Neural cell (in vitro differentiated cells): ENCODE results near the gene CSDE1. TPM values are rescaled to one million over a fixed set of nuclear protein-coding genes. Genes with fewer than 3 reads are reported as not detected.

Experiments
- H2AFZ ChIP-seq: fragments of 200-600, 300-800 bp; sonication (generic), shearing (Covaris generic); 2 replicates; pipeline ENCODE4 v1.6.0; 2014; ENCODE audit warnings: low read depth, mild to moderate bottlenecking, antibody characterized with exemption, low read length, moderate library complexity
- H3F3A ChIP-seq: fragments of 200-600 bp; shearing (Covaris generic); 2 replicates; pipeline ENCODE4 v1.6.1; 2016; ENCODE audit warnings: mild to moderate bottlenecking, moderate library complexity, mixed read lengths, antibody characterized with exemption, low read length; ENCODE audit not compliant: insufficient read depth, poor library complexity, severe bottlenecking
- H3K27ac ChIP-seq: fragments of 200-600, 300-800 bp; sonication (generic), shearing (Covaris generic); 2 replicates; pipeline ENCODE4 v1.5.1; 2014; ENCODE audit warnings: mild to moderate bottlenecking, low read length, moderate library complexity
- H3K27me3 ChIP-seq: fragments of 300-800, 200-600 bp; sonication (generic), shearing (Covaris generic); 2 replicates; pipeline ENCODE4 v1.6.0; 2014; ENCODE audit warnings: mild to moderate bottlenecking, low read depth, low read length, moderate library complexity; ENCODE audit not compliant: insufficient read depth
- H3K36me3 ChIP-seq: fragments of 300-800, 200-600 bp; sonication (generic), shearing (Covaris generic); 2 replicates; pipeline ENCODE4 v1.5.1; 2014; ENCODE audit warnings: mild to moderate bottlenecking, antibody characterized with exemption, low read length, moderate library complexity; ENCODE audit not compliant: insufficient read depth
- H3K4me2 ChIP-seq: fragments of 300-800, 200-600 bp; sonication (generic), shearing (Covaris generic); 2 replicates; pipeline ENCODE4 v1.6.0; 2014; ENCODE audit warnings: mild to moderate bottlenecking, low read length
- H3K4me3 ChIP-seq: fragments of 300-800, 200-600 bp; sonication (generic), shearing (Covaris generic); 2 replicates; pipeline ENCODE4 v1.5.1; 2014; ENCODE audit warnings: mild to moderate bottlenecking, low read length, moderate library complexity
- H3K79me2 ChIP-seq: fragments of 200-600 bp; shearing (Covaris generic); replicated peaks from 2 replicates; pipeline ENCODE4 v1.6.0; 2014; ENCODE audit warnings: mild to moderate bottlenecking, low read length, moderate library complexity; ENCODE audit not compliant: insufficient read depth
- H3K9ac ChIP-seq: fragments of 300-800, 200-600 bp; sonication (generic), shearing (Covaris generic); 2 replicates; pipeline ENCODE4 v1.6.1; 2016; ENCODE audit warnings: mild to moderate bottlenecking, low read length, mixed read lengths
- H3K9me2 ChIP-seq: fragments of 200-600 bp; shearing (Covaris generic); 2 replicates; pipeline ENCODE4 v1.6.1; 2016; ENCODE audit warnings: mild to moderate bottlenecking, low read length, mixed read lengths; ENCODE audit not compliant: insufficient read depth
- H3K9me3 ChIP-seq: fragments of 200-600, 300-800 bp; sonication (generic), shearing (Covaris generic); 2 replicates; pipeline ENCODE4 v1.6.1; 2016; ENCODE audit warnings: mild to moderate bottlenecking, mixed run types, low read length, moderate library complexity, mixed read lengths
- H4K20me1 ChIP-seq: fragments of 200-600 bp; shearing (Covaris generic); 2 replicates; pipeline ENCODE4 v1.6.1; 2016; ENCODE audit warnings: mild to moderate bottlenecking, mixed run types; ENCODE audit not compliant: insufficient read depth
- EP300 ChIP-seq: fragments of 450-650 bp; conservative IDR thresholded peaks from 2 replicates; pipeline ENCODE4 v1.6.1; 2014; ENCODE audit warnings: antibody characterized with exemption, mild to moderate bottlenecking, moderate library complexity; ENCODE audit not compliant: poor library complexity, severe bottlenecking
- EZH2 ChIP-seq: fragments of 200-600, 300-800 bp; shearing (Covaris generic), sonication (generic); IDR thresholded peaks from 2 replicates; pipeline ENCODE4 v1.6.1; 2014; ENCODE audit warnings: antibody characterized with exemption, low read length, borderline replicate concordance, mild to moderate bottlenecking; ENCODE audit not compliant: insufficient read depth, poor library complexity, severe bottlenecking
- MXI1 ChIP-seq: fragments of 450-650 bp; conservative IDR thresholded peaks from 2 replicates; pipeline ENCODE4 v1.6.1; 2014; ENCODE audit warnings: antibody characterized with exemption, mild to moderate bottlenecking; ENCODE audit not compliant: poor library complexity, severe bottlenecking
- POLR2AphosphoS5 ChIP-seq: IDR thresholded peaks from 2 replicates; pipeline ENCODE4 v1.6.1; 2012
- RAD21 ChIP-seq: fragments of 450-650 bp; conservative IDR thresholded peaks from 2 replicates; pipeline ENCODE4 v1.6.1; 2014; ENCODE audit warnings: antibody characterized with exemption, mild to moderate bottlenecking, moderate library complexity
- REST ChIP-seq: IDR thresholded peaks from 2 replicates; pipeline ENCODE4 v1.6.1; 2012; ENCODE audit warnings: borderline replicate concordance
- SMC3 ChIP-seq: fragments of 450-650 bp; conservative IDR thresholded peaks from 2 replicates; pipeline ENCODE4 v1.6.1; 2014; ENCODE audit warnings: antibody characterized with exemption, mild to moderate bottlenecking, moderate library complexity; ENCODE audit not compliant: poor library complexity
- TAF1 ChIP-seq: IDR thresholded peaks from 2 replicates; pipeline ENCODE4 v1.6.1; 2012; ENCODE audit warnings: low read depth
- polyA plus RNA-seq: library from polyadenylated mRNA; depleted of rRNA; stranded (reverse); fragments of >200 nt; gene quantifications from 2 replicates; pipeline ENCODE4 v1.2.3, GENCODE V29; 2014
- small RNA-seq, 3 experiments: library from RNA; depleted of rRNA; stranded (forward); fragments of <200 nt; gene quantifications; one replicate each; pipeline ENCODE3, GENCODE V24; 2012
- TF ChIP-seq, protein P1 (sequence below): fragments of 450-650 bp; IDR thresholded peaks from 2 replicates; pipeline ENCODE4 v1.5.1; 2014; ENCODE audit warnings: antibody characterized with exemption, mild to moderate bottlenecking, moderate library complexity; ENCODE audit not compliant: poor library complexity, severe bottlenecking

CSDE1 gene
- polyA plus RNA-seq, 1 donor from 2014 or later = 424 TPM

GRCh38 chr1:114666954-114667353, 90.8 kb downstream of the CSDE1 start:
- no peak overlapping the region for H3K27ac ChIP-seq
- H3K9ac ChIP-seq = no peak overlapping the region
- no peaks in the 10 kb centered on the region for H3K79me2 ChIP-seq
- no peaks in the 10 kb centered on the region for H3K9me3 ChIP-seq
- peaks cover 38% of the 10 kb centered on the region for H3K27me3 ChIP-seq
- no peak overlapping the region for H3K4me2 ChIP-seq
- TF ChIP-seq, protein P1, sequence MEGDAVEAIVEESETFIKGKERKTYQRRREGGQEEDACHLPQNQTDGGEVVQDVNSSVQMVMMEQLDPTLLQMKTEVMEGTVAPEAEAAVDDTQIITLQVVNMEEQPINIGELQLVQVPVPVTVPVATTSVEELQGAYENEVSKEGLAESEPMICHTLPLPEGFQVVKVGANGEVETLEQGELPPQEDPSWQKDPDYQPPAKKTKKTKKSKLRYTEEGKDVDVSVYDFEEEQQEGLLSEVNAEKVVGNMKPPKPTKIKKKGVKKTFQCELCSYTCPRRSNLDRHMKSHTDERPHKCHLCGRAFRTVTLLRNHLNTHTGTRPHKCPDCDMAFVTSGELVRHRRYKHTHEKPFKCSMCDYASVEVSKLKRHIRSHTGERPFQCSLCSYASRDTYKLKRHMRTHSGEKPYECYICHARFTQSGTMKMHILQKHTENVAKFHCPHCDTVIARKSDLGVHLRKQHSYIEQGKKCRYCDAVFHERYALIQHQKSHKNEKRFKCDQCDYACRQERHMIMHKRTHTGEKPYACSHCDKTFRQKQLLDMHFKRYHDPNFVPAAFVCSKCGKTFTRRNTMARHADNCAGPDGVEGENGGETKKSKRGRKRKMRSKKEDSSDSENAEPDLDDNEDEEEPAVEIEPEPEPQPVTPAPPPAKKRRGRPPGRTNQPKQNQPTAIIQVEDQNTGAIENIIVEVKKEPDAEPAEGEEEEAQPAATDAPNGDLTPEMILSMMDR = no peak
- TF ChIP-seq POLR2AphosphoS5 = no peak
- no peak for TF ChIP-seq EP300
- no peak for TF ChIP-seq EZH2
- TF ChIP-seq MXI1 = no peak
- no peak for TF ChIP-seq SMC3
- TF ChIP-seq TAF1 = no peak
- TF ChIP-seq RAD21 = no peak
- no peak for TF ChIP-seq REST
- H4K20me1 ChIP-seq = no peaks in the 10 kb centered on the region
- no peak overlapping the region for H3K4me3 ChIP-seq
- no peaks in the 10 kb centered on the region for H3K36me3 ChIP-seq
- no peaks in the 10 kb centered on the region for H3F3A ChIP-seq
- H3K9me2 ChIP-seq = no peaks in the 10 kb centered on the region
- no peak overlapping the region for H2AFZ ChIP-seq

Small RNAs within 50 kb of the gene (small RNA-seq; reads per million reads assigned to genes)
- gene RN7SL432P = 0 reads per million in 3 experiments
- gene RNY1P13 = 2.8 to 9.5 (median 3.2) reads per million in 3 experiments

Other genes starting within 250 kb of the CSDE1 start
- gene TRIM33, start 246.8 kb downstream of the CSDE1 start, polyA plus RNA-seq = 47.5 and 58.7 TPM in 2 replicates
- gene BCAS2, start 176.4 kb downstream of the CSDE1 start, polyA plus RNA-seq = 129 and 149 TPM in 2 replicates
- 0.18 and 0.26 TPM in 2 replicates for gene DENND2C, start 87.9 kb downstream of the CSDE1 start, polyA plus RNA-seq
- not detected in 2 replicates for gene AMPD1, start 62.4 kb downstream of the CSDE1 start, polyA plus RNA-seq
- 44.5 and 56.5 TPM in 2 replicates for gene NRAS, start 41.2 kb downstream of the CSDE1 start, polyA plus RNA-seq
- 49.1 and 51.0 TPM in 2 replicates for gene SIKE1, start 22.7 kb upstream of the CSDE1 start, polyA plus RNA-seq
- not detected in 2 replicates for gene SYCP1, start 96.9 kb upstream of the CSDE1 start, polyA plus RNA-seq